Neural cell (in vitro differentiated cells): ENCODE data around the gene TMEM132A. TPM values are rescaled to one million over a fixed set of nuclear protein-coding genes. Genes with fewer than 3 reads are reported as not detected.

Experiments
- H2AFZ ChIP-seq: fragments of 200-600, 300-800 bp; sonication (generic), shearing (Covaris generic); 2 replicates; pipeline ENCODE4 v1.6.0; 2014; ENCODE audit warnings: low read depth, mild to moderate bottlenecking, antibody characterized with exemption, low read length, moderate library complexity
- H3F3A ChIP-seq: fragments of 200-600 bp; shearing (Covaris generic); 2 replicates; pipeline ENCODE4 v1.6.1; 2016; ENCODE audit warnings: mild to moderate bottlenecking, moderate library complexity, mixed read lengths, antibody characterized with exemption, low read length; ENCODE audit not compliant: insufficient read depth, poor library complexity, severe bottlenecking
- H3K27ac ChIP-seq: fragments of 200-600, 300-800 bp; sonication (generic), shearing (Covaris generic); 2 replicates; pipeline ENCODE4 v1.5.1; 2014; ENCODE audit warnings: mild to moderate bottlenecking, low read length, moderate library complexity
- H3K27me3 ChIP-seq: fragments of 300-800, 200-600 bp; sonication (generic), shearing (Covaris generic); 2 replicates; pipeline ENCODE4 v1.6.0; 2014; ENCODE audit warnings: mild to moderate bottlenecking, low read depth, low read length, moderate library complexity; ENCODE audit not compliant: insufficient read depth
- H3K36me3 ChIP-seq: fragments of 300-800, 200-600 bp; sonication (generic), shearing (Covaris generic); 2 replicates; pipeline ENCODE4 v1.5.1; 2014; ENCODE audit warnings: mild to moderate bottlenecking, antibody characterized with exemption, low read length, moderate library complexity; ENCODE audit not compliant: insufficient read depth
- H3K4me2 ChIP-seq: fragments of 300-800, 200-600 bp; sonication (generic), shearing (Covaris generic); 2 replicates; pipeline ENCODE4 v1.6.0; 2014; ENCODE audit warnings: mild to moderate bottlenecking, low read length
- H3K4me3 ChIP-seq: fragments of 300-800, 200-600 bp; sonication (generic), shearing (Covaris generic); 2 replicates; pipeline ENCODE4 v1.5.1; 2014; ENCODE audit warnings: mild to moderate bottlenecking, low read length, moderate library complexity
- H3K79me2 ChIP-seq: fragments of 200-600 bp; shearing (Covaris generic); replicated peaks from 2 replicates; pipeline ENCODE4 v1.6.0; 2014; ENCODE audit warnings: mild to moderate bottlenecking, low read length, moderate library complexity; ENCODE audit not compliant: insufficient read depth
- H3K9ac ChIP-seq: fragments of 300-800, 200-600 bp; sonication (generic), shearing (Covaris generic); 2 replicates; pipeline ENCODE4 v1.6.1; 2016; ENCODE audit warnings: mild to moderate bottlenecking, low read length, mixed read lengths
- H3K9me2 ChIP-seq: fragments of 200-600 bp; shearing (Covaris generic); 2 replicates; pipeline ENCODE4 v1.6.1; 2016; ENCODE audit warnings: mild to moderate bottlenecking, low read length, mixed read lengths; ENCODE audit not compliant: insufficient read depth
- H3K9me3 ChIP-seq: fragments of 200-600, 300-800 bp; sonication (generic), shearing (Covaris generic); 2 replicates; pipeline ENCODE4 v1.6.1; 2016; ENCODE audit warnings: mild to moderate bottlenecking, mixed run types, low read length, moderate library complexity, mixed read lengths
- H4K20me1 ChIP-seq: fragments of 200-600 bp; shearing (Covaris generic); 2 replicates; pipeline ENCODE4 v1.6.1; 2016; ENCODE audit warnings: mild to moderate bottlenecking, mixed run types; ENCODE audit not compliant: insufficient read depth
- EP300 ChIP-seq: fragments of 450-650 bp; conservative IDR thresholded peaks from 2 replicates; pipeline ENCODE4 v1.6.1; 2014; ENCODE audit warnings: antibody characterized with exemption, mild to moderate bottlenecking, moderate library complexity; ENCODE audit not compliant: poor library complexity, severe bottlenecking
- EZH2 ChIP-seq: fragments of 200-600, 300-800 bp; shearing (Covaris generic), sonication (generic); IDR thresholded peaks from 2 replicates; pipeline ENCODE4 v1.6.1; 2014; ENCODE audit warnings: antibody characterized with exemption, low read length, borderline replicate concordance, mild to moderate bottlenecking; ENCODE audit not compliant: insufficient read depth, poor library complexity, severe bottlenecking
- MXI1 ChIP-seq: fragments of 450-650 bp; conservative IDR thresholded peaks from 2 replicates; pipeline ENCODE4 v1.6.1; 2014; ENCODE audit warnings: antibody characterized with exemption, mild to moderate bottlenecking; ENCODE audit not compliant: poor library complexity, severe bottlenecking
- POLR2AphosphoS5 ChIP-seq: IDR thresholded peaks from 2 replicates; pipeline ENCODE4 v1.6.1; 2012
- RAD21 ChIP-seq: fragments of 450-650 bp; conservative IDR thresholded peaks from 2 replicates; pipeline ENCODE4 v1.6.1; 2014; ENCODE audit warnings: antibody characterized with exemption, mild to moderate bottlenecking, moderate library complexity
- SMC3 ChIP-seq: fragments of 450-650 bp; conservative IDR thresholded peaks from 2 replicates; pipeline ENCODE4 v1.6.1; 2014; ENCODE audit warnings: antibody characterized with exemption, mild to moderate bottlenecking, moderate library complexity; ENCODE audit not compliant: poor library complexity
- TAF1 ChIP-seq: IDR thresholded peaks from 2 replicates; pipeline ENCODE4 v1.6.1; 2012; ENCODE audit warnings: low read depth
- polyA plus RNA-seq: library from polyadenylated mRNA; depleted of rRNA; stranded (reverse); fragments of >200 nt; gene quantifications from 2 replicates; pipeline ENCODE4 v1.2.3, GENCODE V29; 2014
- TF ChIP-seq, protein P1 (sequence below): IDR thresholded peaks from 2 replicates; pipeline ENCODE4 v1.6.1; 2012; ENCODE audit warnings: borderline replicate concordance
- TF ChIP-seq, protein P2 (sequence below): fragments of 450-650 bp; IDR thresholded peaks from 2 replicates; pipeline ENCODE4 v1.5.1; 2014; ENCODE audit warnings: antibody characterized with exemption, mild to moderate bottlenecking, moderate library complexity; ENCODE audit not compliant: poor library complexity, severe bottlenecking

Gene TMEM132A
- polyA plus RNA-seq, 1 donor from 2014 or later: 215 TPM

GRCh38 chr11:60954421-60954820 is 30.2 kb downstream of the TMEM132A start:
- Histone ChIP-seq H2AFZ (no peak overlapping the region), H3K4me2 (no peak overlapping the region), H3F3A (no peaks in the 10 kb centered on the region), H3K4me3 (no peak overlapping the region), H3K9me3 (no peaks in the 10 kb centered on the region), H3K27ac (no peak overlapping the region), H3K36me3 (no peaks in the 10 kb centered on the region), H3K79me2 (no peaks in the 10 kb centered on the region), H4K20me1 (no peaks in the 10 kb centered on the region), H3K9me2 (no peaks in the 10 kb centered on the region), H3K27me3 (peaks cover 17% of the 10 kb centered on the region), H3K9ac (no peak overlapping the region)
- TF ChIP-seq RAD21 (no peak), EP300 (no peak), EZH2 (no peak), POLR2AphosphoS5 (no peak), SMC3 (no peak), TAF1 (no peak), MXI1 (no peak)
- TF ChIP-seq, protein P1, sequence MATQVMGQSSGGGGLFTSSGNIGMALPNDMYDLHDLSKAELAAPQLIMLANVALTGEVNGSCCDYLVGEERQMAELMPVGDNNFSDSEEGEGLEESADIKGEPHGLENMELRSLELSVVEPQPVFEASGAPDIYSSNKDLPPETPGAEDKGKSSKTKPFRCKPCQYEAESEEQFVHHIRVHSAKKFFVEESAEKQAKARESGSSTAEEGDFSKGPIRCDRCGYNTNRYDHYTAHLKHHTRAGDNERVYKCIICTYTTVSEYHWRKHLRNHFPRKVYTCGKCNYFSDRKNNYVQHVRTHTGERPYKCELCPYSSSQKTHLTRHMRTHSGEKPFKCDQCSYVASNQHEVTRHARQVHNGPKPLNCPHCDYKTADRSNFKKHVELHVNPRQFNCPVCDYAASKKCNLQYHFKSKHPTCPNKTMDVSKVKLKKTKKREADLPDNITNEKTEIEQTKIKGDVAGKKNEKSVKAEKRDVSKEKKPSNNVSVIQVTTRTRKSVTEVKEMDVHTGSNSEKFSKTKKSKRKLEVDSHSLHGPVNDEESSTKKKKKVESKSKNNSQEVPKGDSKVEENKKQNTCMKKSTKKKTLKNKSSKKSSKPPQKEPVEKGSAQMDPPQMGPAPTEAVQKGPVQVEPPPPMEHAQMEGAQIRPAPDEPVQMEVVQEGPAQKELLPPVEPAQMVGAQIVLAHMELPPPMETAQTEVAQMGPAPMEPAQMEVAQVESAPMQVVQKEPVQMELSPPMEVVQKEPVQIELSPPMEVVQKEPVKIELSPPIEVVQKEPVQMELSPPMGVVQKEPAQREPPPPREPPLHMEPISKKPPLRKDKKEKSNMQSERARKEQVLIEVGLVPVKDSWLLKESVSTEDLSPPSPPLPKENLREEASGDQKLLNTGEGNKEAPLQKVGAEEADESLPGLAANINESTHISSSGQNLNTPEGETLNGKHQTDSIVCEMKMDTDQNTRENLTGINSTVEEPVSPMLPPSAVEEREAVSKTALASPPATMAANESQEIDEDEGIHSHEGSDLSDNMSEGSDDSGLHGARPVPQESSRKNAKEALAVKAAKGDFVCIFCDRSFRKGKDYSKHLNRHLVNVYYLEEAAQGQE: no peak
- TF ChIP-seq, protein P2, sequence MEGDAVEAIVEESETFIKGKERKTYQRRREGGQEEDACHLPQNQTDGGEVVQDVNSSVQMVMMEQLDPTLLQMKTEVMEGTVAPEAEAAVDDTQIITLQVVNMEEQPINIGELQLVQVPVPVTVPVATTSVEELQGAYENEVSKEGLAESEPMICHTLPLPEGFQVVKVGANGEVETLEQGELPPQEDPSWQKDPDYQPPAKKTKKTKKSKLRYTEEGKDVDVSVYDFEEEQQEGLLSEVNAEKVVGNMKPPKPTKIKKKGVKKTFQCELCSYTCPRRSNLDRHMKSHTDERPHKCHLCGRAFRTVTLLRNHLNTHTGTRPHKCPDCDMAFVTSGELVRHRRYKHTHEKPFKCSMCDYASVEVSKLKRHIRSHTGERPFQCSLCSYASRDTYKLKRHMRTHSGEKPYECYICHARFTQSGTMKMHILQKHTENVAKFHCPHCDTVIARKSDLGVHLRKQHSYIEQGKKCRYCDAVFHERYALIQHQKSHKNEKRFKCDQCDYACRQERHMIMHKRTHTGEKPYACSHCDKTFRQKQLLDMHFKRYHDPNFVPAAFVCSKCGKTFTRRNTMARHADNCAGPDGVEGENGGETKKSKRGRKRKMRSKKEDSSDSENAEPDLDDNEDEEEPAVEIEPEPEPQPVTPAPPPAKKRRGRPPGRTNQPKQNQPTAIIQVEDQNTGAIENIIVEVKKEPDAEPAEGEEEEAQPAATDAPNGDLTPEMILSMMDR: no peak

DNA sequence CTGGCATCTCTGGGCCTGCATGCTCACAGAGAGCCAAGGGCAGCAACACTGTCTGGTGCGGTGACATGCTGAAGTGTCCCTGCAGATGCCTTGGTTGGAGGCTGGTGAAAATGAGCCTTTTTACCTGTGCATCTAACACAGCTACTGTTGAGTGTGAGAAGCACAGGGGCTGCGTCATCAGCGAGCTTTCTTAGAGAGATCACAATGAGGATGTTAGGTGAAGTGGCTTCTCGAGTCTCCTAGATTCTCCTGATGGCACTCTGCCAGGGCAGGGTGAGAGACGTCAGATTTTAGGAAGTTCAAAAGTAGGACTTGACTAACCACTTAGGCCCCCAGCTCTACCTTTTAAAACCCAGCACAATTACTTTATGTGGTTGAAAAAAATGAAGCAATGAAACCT is 31.3 kb downstream of the TMEM132A start:
- no peaks in the 10 kb centered on the region for H3K9me3 ChIP-seq
- H3K4me3 ChIP-seq: no peak overlapping the region
- no peak overlapping the region for H3K27ac ChIP-seq
- H3K9ac ChIP-seq: no peak overlapping the region
- no peaks in the 10 kb centered on the region for H3F3A ChIP-seq
- no peak overlapping the region for H3K4me2 ChIP-seq
- no peaks in the 10 kb centered on the region for H4K20me1 ChIP-seq
- no peaks in the 10 kb centered on the region for H3K79me2 ChIP-seq
- no peaks in the 10 kb centered on the region for H3K36me3 ChIP-seq
- H3K27me3 ChIP-seq: peaks cover 16% of the 10 kb centered on the region
- TF ChIP-seq MXI1 (no peak), POLR2AphosphoS5 (no peak), RAD21 (no peak), EP300 (no peak), EZH2 (no peak), TAF1 (no peak), SMC3 (no peak)
- TF ChIP-seq, protein P2: no peak
- TF ChIP-seq, protein P1: no peak
- no peak overlapping the region for H2AFZ ChIP-seq
- H3K9me2 ChIP-seq: no peaks in the 10 kb centered on the region
